ENCODE data around the gene NRXN3.

The NRXN3 gene

DNA sequence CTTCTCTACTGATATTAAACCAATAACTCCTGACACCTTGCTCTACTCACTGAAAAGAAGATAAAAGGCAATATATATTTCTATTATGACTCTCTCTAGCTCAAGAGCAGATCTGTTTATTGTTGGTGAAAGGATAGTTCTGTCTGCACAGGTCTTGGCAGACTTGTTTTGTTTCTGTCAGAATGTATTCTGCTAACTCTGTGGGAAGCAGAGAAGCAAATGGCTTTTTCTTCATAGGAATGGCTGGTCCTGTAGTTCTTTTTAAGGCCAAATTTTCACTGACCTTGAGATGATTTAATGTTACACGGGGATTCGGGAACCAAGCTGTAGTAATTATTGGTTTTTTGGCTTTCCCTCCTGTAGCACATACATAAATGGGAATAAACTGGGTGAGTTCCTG lies 1529.0 kb downstream of the NRXN3 start:
- Histone ChIP-seq H2AFZ (ENCODE audit: low read depth, low read length, severe bottlenecking) (no peak overlapping the region), H3K9me2 (replicated peaks; ENCODE audit: insufficient read depth, low read length) (no peaks in the 10 kb centered on the region), H3K9me3 (ENCODE audit: insufficient read depth, low read length) (no peaks in the 10 kb centered on the region), H3K27me3 (ENCODE audit: low read length) (no peaks in the 10 kb centered on the region), H3K79me2 (ENCODE audit: insufficient read depth, low read length) (no peaks in the 10 kb centered on the region), H3K4me2 (ENCODE audit: low read depth, low read length, poor library complexity, severe bottlenecking) (no peak overlapping the region), H3K36me3 (ENCODE audit: low read length) (no peaks in the 10 kb centered on the region), H3K4me3 (ENCODE audit: insufficient read depth, low read length, poor library complexity, severe bottlenecking) (no peak overlapping the region), H3F3A (ENCODE audit: insufficient read depth) (no peaks in the 10 kb centered on the region), H3K9ac (ENCODE audit: low read length) (no peak overlapping the region), H4K20me1 (ENCODE audit: low read depth, low read length) (no peaks in the 10 kb centered on the region), H3K27ac (ENCODE audit: low read depth, low read length) (no peak overlapping the region)
- no peak for TF ChIP-seq EZH2phosphoT487 (conservative IDR thresholded peaks at IDR 0.05; ENCODE audit: low read length)
- TF ChIP-seq, protein P1, sequence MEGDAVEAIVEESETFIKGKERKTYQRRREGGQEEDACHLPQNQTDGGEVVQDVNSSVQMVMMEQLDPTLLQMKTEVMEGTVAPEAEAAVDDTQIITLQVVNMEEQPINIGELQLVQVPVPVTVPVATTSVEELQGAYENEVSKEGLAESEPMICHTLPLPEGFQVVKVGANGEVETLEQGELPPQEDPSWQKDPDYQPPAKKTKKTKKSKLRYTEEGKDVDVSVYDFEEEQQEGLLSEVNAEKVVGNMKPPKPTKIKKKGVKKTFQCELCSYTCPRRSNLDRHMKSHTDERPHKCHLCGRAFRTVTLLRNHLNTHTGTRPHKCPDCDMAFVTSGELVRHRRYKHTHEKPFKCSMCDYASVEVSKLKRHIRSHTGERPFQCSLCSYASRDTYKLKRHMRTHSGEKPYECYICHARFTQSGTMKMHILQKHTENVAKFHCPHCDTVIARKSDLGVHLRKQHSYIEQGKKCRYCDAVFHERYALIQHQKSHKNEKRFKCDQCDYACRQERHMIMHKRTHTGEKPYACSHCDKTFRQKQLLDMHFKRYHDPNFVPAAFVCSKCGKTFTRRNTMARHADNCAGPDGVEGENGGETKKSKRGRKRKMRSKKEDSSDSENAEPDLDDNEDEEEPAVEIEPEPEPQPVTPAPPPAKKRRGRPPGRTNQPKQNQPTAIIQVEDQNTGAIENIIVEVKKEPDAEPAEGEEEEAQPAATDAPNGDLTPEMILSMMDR (IDR thresholded peaks at IDR 0.05; ENCODE audit: insufficient read depth, low read length, poor library complexity, severe bottlenecking) = no peak

DNA sequence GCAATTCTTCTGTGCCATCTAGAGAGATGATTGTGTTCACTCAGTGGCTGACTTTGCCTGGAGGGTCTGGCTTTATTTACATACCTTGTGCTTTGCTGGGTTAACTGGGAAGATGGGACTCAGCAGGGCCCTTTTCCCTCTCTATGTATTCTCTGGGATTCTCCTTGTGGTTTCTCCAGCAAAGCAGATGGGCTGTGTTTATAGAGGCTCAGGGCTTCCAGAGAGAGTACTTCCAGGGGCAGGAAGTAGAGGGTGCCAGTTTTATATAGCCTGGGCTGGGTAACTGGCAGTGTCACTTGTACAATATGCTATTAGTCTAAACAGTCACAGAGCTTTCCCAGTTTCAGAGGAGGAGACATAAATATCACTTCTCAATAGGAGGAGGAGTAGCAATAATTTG lies 1531.2 kb downstream of the NRXN3 start:
- Histone ChIP-seq H3K79me2 (ENCODE audit: insufficient read depth, low read length) (no peaks in the 10 kb centered on the region), H3K36me3 (ENCODE audit: low read length) (no peaks in the 10 kb centered on the region), H3K4me3 (ENCODE audit: insufficient read depth, low read length, poor library complexity, severe bottlenecking) (no peak overlapping the region), H3K9me3 (ENCODE audit: insufficient read depth, low read length) (no peaks in the 10 kb centered on the region), H3K9ac (ENCODE audit: low read length) (no peak overlapping the region), H3F3A (ENCODE audit: insufficient read depth) (no peaks in the 10 kb centered on the region), H2AFZ (ENCODE audit: low read depth, low read length, severe bottlenecking) (no peak overlapping the region), H3K9me2 (replicated peaks; ENCODE audit: insufficient read depth, low read length) (no peaks in the 10 kb centered on the region), H3K4me2 (ENCODE audit: low read depth, low read length, poor library complexity, severe bottlenecking) (no peak overlapping the region), H4K20me1 (ENCODE audit: low read depth, low read length) (no peaks in the 10 kb centered on the region), H3K27me3 (ENCODE audit: low read length) (no peaks in the 10 kb centered on the region), H3K27ac (ENCODE audit: low read depth, low read length) (no peak overlapping the region)
- TF ChIP-seq, protein P1 (IDR thresholded peaks at IDR 0.05; ENCODE audit: insufficient read depth, low read length, poor library complexity, severe bottlenecking) = no peak
- TF ChIP-seq EZH2phosphoT487 (conservative IDR thresholded peaks at IDR 0.05; ENCODE audit: low read length) = no peak

DNA sequence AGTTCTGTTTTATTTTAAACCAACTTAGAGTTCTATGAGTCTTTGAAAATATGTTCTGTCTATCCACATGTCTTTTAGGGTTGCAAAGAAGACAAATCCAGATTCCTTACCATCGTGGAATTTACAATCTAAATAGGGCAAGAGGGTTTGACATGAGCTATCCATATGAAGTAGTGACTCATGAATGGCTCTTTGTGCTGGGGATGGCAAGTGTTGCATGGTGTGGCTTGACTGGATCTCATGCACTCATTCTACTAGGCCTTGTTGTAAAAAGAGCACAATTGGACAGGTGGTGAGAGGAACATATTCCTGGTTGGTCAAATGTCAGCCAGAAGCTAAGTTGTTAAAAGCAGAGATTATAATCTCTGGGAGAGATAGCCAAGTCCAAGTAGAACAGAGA lies 1532.0 kb downstream of the NRXN3 start:
- Histone ChIP-seq H3K79me2 (ENCODE audit: insufficient read depth, low read length) (no peaks in the 10 kb centered on the region), H4K20me1 (ENCODE audit: low read depth, low read length) (no peaks in the 10 kb centered on the region), H3K4me2 (ENCODE audit: low read depth, low read length, poor library complexity, severe bottlenecking) (no peak overlapping the region), H2AFZ (ENCODE audit: low read depth, low read length, severe bottlenecking) (no peak overlapping the region), H3F3A (ENCODE audit: insufficient read depth) (no peaks in the 10 kb centered on the region), H3K9ac (ENCODE audit: low read length) (no peak overlapping the region), H3K9me3 (ENCODE audit: insufficient read depth, low read length) (no peaks in the 10 kb centered on the region), H3K4me3 (ENCODE audit: insufficient read depth, low read length, poor library complexity, severe bottlenecking) (no peak overlapping the region), H3K9me2 (replicated peaks; ENCODE audit: insufficient read depth, low read length) (no peaks in the 10 kb centered on the region), H3K36me3 (ENCODE audit: low read length) (no peaks in the 10 kb centered on the region), H3K27me3 (ENCODE audit: low read length) (no peaks in the 10 kb centered on the region), H3K27ac (ENCODE audit: low read depth, low read length) (no peak overlapping the region)
- TF ChIP-seq EZH2phosphoT487 (conservative IDR thresholded peaks at IDR 0.05; ENCODE audit: low read length) = no peak
- TF ChIP-seq, protein P1 (IDR thresholded peaks at IDR 0.05; ENCODE audit: insufficient read depth, low read length, poor library complexity, severe bottlenecking) = no peak
